ENCODE results near the gene COX6B2.

- TF ChIP-seq CTCF (conservative IDR thresholded peaks at IDR 0.05 in 1 of 2, IDR thresholded peaks at IDR 0.05 in 1 of 2; ENCODE audit: low read depth in 1 of 2, low read length in 2 of 2) (no peak), EZH2 (IDR thresholded peaks at IDR 0.05; ENCODE audit: low read length, missing control alignments) (peak; percentile 35)
These were observed 23.0 kb upstream of the COX6B2 start for GRCh38 chr19:55377356-55378131.
